Eye (tissue), 1 donor: Measurements from ENCODE around the gene GPS1.

Experiments used
- DNase-seq: peaks from one replicate; pipeline ENCODE4 v3.0.0-alpha.2; 2015

Gene GPS1

GRCh38 chr17:82105417-82105881 lies 53.8 kb downstream of the GPS1 start:
- no peak for DNase-seq

GRCh38 chr17:82105882-82106687 lies 54.4 kb downstream of the GPS1 start:
- peak; percentile 74 for DNase-seq

GRCh38 chr17:82106688-82107305 lies 55.1 kb downstream of the GPS1 start:
- DNase-seq: peak; percentile 30
